NCI-H1694 (cell line): ENCODE data around the gene CEBPZ.
A peak's percentile ranks its signal among the peaks of the same experiment; 100 is the strongest.

Experiments used
- DNase-seq: peaks from one replicate; lab custom pipeline; 2025; lab: John Stamatoyannopoulos, UW

Gene CEBPZ

GRCh38 chr2:37173741-37174140, 57.7 kb downstream of the CEBPZ start:
- DNase-seq: no peak

GRCh38 chr2:37171624-37171950, 59.8 kb downstream of the CEBPZ start:
- no peak for DNase-seq

DNA sequence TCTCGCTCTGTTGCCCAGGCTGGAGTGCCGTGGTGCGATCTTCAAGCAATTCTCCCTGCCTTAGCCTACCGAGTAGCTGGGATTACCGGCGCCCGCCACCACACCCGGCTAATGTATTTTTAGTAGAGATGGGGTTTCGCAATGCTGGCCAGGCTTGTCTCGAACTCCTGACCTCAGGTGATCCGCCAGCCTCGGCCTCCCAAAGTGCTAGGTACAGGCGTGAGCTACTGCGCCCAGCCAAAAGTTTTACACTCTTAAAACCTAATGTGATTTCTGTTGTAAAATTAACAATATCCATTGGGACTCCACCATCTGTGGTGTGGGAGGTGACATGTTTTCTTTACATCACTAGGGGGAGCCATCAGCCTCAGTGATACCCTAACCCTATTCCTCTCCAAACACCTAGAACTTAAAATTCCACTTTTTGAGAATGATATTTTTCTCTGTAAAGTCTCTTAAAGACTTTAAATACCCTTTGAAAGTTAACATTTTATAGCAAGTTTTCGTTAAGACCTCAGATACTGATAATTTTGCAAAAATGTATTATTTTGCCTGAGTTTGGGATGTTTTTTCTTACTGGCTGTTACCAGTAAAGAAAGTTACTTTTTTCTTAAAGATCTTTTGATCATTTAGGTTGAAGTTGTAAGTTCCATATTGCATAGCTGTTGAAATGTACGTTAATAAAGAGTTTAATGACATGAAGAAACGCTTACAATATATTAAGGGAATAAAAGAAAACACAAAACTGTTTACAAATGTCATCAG, 63.0 kb downstream of the CEBPZ start:
- peak; percentile 17 for DNase-seq

DNA sequence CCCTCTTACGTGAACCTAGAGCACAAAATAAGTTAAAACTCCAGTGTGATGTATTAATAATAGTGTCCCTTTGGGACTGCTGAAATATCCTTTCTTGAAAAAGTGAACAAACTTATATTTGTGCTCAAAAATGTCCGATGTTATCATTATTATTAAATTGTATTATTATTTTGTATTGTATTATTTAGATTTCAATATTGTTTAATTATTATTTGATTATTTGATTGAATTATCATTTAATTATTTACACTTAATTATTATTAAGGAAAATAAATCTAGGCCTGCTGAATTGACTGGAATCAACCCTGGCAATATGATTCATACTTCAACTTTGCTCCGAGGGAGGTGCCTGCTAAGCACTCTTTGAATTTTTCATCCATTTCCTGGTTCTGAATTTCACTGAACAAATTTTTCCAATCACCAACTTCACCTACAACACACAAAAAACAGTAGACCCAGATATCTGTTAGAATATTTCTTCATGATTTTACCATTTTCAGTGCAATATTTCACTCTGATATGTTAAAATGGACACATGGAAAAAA, 63.7 kb downstream of the CEBPZ start:
- no peak for DNase-seq

DNA sequence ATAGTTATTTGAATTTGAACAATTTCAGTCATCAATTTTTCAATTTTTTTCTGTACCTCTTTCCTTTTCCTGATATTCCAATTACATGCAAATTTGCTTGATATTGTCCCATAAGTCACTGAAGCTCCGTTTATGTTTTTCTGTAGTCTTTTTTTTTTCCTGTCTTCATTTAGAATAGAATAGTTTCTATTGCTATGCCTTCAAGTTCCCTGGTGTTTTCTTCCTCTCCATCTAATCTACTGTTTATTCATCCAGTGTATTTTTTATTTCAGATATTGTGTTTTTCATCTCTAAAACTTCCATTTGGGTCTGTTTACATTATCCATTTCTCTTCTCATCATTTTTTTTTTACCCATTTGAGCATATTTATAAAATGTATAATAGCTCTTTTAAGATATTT, 66.6 kb downstream of the CEBPZ start:
- DNase-seq: no peak

GRCh38 chr2:37156857-37157714, 74.3 kb downstream of the CEBPZ start, which contains the start of gene EIF2AK2:
EIF2AK2 (minus strand) TSS chr2:37156980; CDS start chr2:37147806, 9,174 bp downstream.
- peak; percentile 61 for DNase-seq

DNA sequence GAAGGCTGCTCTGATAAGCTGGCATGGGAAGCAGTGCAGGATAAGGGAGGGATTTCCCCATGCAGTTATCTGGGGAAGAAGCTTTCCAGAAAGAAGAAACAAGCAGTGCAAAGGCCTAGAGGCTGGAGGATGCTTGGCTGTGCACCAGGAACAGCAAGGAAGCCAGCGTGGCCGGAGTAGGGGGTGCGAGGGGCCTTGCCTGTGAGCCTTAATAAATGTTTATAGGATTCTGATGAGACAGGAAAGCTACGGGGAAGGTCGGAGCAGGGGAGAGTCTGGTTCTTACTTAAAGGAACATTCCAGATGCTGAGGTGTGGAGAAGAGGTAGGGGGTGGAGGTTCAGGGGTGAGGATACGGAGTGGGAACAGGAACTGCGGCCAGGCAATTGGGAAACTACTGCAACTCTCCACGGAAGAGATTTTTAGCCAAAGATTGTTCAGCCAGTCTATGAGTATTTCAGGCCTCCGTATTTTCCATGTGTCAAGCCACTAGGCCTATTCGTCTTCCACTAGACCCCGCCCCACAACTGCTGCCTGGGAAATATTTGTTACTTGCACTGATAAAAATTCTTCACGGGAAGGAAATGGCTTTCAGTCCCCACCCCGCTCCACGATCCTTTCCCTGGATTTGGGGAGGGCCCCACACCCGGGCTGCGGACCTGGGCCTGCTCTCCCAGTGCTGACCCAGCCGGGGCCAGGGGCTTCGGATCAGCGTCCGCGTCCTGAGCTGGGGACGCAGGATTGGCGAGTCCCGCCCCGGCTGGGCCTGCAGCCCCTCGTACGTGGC, 75.1 kb downstream of the CEBPZ start:
- peak; percentile 13 for DNase-seq

- no peak for DNase-seq
Observed at GRCh38 chr2:37154785-37155184, 76.6 kb downstream of the CEBPZ start.

GRCh38 chr2:37153224-37153623, 78.2 kb downstream of the CEBPZ start:
- DNase-seq: no peak
